Activated CD4-positive, alpha-beta T cell treated with anti-CD3 and anti-CD28 coated beads for 1 hour (primary cell): Measurements from ENCODE around the gene NEDD4L.

Experiments used
- DNase-seq: peaks from one replicate; pipeline ENCODE4 v3.0.0-alpha.2; 2020

The NEDD4L gene

GRCh38 chr18:58446391-58447060, 402.5 kb downstream of the NEDD4L start:
- DNase-seq, result no peak

- no peak for DNase-seq
Measured at GRCh38 chr18:58447402-58448095, 403.5 kb downstream of the NEDD4L start.

DNA sequence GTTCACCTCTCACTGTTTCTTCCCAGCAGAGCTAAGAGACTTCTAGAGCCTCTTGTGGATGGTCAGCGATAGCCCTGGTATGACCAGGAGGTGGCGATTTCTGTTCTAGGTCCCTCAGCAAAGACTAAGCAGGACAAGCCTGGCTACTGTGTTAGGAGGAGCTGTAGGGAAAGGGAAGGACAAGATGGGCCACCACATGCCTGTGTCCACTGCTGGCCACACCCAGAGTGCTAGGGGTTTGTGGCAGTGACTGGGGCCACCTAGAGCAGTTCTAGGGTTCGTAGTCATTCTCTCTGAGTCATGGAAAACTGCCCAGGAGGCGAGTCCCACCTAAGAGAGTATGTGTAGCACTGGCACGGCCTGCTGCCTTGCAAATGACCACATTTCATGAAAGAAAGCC, 405.4 kb downstream of the NEDD4L start:
- no peak for DNase-seq
